NCI-H1694 treated with DMSO at 0.1 percent for 48 hours (cell line): ENCODE measurements around the gene SLC44A5.
"Not testable (repeated sequence)": the region's sequence is repeated elsewhere in the genome, so short reads cannot be mapped to it uniquely, and the experiment has no call there.

ENCODE experiments used
- DNase-seq: peaks from one replicate; lab custom pipeline; 2025; lab: John Stamatoyannopoulos, UW

SLC44A5 gene

DNA sequence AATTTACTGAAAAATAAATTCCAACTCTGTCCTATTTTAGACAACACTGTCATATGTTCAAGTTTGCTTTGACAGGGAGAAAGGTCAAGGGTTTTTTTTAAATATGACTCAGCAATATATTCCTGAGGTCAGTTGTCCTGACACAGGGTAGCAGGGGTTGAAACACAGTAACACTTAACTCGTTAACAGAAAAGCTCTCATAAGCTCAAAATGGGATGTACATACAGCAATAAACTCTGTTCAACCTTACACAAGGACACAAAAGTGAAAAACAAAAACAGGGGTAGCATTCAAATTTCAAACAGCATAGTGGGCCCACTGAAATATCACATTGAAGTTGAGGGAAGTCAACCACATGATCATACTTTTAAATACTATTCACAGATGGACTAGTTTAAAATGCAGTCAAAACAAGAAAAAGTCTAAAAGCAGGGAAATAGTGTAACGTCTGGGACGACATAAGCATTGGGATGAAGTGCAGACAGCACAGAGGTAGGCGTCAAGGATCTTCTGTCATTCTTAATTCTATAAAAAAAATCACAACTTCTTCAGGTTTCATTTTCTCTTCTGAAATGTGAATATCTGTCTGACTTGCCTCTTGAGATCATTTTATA is 89.9 kb downstream of the SLC44A5 start:
- no peak for DNase-seq

DNA sequence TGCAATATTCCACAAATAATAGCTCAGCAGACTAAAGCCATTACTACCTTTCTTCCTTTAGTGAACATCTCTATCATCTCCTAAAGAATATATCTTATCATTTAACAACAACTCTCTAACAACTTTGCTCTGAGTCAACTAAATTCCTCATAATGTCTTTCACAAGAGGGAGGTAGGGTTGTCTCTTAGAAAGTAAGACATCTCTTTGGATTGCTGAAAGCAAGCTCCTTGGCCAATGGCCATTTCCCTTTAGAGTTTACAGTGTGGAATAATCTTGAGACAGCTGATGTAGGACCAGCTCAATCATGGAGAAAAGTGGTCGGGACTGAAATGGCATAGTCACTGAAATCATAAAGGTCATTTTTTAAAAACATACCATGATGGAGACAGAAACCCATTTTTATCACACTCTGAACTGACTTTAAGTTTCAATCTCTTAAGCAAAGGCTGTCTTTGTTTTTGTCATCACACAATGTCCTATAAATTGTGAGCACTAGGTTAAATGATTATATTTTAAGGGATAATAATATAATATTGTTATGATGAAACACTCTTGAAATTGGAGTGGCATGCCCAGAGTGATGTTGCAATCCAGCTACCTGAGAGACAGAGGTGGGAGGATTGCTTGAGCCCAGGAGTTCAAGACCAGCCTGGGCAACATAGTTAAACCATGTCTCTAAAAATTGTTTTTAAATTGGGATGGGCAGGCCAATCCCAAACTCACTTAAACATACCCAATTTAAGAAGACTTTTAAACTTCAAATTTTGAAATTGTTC is 91.1 kb downstream of the SLC44A5 start:
- DNase-seq = no peak

DNA sequence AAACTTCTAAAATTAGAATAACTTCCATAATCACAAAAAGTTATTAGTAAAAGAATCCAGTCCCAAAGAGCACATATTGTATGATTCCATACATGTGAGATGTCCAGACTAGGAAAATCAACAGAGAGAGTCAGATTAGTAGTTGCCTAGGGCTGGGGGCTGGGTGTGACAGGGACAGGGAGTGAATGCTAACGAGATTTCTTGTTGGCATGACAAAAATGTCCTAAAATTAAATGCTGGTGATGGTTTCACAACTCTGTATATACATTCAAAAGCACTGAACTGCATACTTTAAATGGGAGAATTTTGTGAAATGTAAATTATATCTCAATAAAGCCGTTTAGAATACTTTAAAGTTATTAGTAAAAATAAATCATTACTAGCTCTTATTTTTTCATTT is 92.2 kb downstream of the SLC44A5 start:
- DNase-seq = no peak

DNA sequence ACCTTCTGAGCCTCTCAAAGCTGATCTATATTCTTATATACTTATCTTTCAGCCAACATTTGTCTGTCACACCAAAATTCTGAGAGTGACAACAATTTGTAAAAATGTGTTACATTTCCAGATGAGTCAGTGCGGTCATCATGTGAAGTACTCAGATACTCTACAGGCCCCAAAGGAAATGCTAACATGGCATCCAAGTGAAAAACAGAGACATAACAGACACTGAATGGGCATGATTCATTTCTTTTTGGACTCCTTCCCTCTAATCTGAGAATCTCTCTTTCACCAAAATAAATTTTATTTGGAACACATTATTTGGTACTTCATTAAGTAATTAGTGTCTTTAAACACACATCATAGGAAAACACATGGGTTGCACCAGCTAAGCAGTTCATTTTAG is 96.6 kb downstream of the SLC44A5 start:
- DNase-seq = no peak

DNA sequence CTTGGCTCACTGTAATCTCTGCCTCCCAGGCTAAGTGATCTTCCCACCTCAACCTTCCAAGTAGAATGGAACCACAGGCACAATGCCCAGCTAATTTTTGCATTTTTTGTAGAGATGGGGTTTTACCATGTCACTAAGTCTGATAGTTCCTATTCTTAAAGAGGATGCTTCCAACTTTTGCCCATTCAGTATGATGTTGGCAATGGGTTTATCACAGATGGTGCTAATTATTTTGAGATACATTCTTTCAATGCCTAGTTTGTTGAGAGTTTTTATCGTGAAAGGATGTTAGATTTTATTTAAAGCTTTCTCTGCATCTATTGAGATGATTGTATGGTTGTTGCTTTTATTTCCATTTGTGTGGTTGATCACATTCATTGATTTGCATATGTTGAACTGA is 103.9 kb downstream of the SLC44A5 start:
- no peak for DNase-seq

DNA sequence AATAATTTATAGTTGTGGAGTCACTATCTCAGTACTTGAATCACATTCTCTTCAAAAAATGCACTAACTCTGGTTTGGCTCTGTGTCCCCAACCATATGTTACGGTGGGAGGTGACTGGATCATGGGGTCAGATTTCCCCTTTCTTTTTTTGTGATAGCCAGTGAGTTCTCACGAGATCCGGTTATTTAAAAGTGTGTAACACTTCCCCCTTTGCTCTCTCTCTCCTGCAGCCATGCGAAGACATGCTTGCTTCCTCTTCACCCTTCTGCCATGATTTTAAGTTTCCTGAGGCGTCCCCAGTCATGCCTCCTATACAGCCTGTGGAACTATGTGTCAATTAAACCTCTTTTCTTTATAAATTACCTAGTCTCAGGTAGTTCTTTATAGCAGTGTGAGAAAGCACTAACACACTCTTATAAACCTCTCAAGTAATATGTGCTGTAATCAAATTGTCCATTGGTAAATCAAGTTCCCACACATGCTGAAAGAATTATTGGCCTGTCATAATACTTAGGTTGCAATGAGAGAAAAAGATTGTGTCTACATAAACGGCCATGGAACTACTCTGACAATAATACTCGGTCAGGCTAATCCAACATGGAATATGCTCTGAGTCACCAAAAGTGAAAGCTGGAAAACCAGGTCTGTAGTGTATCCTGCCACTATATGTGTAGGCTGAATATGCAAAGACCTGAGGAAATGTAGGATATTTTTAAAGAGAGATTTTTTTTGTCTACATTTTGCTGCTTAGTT is 107.5 kb downstream of the SLC44A5 start:
- no peak for DNase-seq

DNA sequence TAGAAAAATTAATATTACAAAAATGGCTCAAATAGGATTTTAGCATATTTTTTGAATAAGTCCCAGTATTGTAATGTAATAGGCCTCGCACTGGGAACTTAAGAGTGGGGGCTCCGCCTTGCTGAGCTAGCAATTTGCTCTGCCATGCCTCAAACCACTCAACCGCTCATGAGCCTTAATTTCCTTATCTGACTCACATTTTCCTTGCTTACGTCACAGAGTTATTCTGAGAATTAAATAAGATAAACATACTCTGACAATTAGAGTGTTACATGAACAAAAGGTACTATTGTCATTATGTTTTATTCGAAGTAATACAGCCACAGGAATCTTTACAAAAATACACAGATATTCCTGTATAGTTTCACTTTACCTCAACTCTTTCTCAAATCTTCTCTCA is 108.1 kb downstream of the SLC44A5 start:
- no peak for DNase-seq

DNA sequence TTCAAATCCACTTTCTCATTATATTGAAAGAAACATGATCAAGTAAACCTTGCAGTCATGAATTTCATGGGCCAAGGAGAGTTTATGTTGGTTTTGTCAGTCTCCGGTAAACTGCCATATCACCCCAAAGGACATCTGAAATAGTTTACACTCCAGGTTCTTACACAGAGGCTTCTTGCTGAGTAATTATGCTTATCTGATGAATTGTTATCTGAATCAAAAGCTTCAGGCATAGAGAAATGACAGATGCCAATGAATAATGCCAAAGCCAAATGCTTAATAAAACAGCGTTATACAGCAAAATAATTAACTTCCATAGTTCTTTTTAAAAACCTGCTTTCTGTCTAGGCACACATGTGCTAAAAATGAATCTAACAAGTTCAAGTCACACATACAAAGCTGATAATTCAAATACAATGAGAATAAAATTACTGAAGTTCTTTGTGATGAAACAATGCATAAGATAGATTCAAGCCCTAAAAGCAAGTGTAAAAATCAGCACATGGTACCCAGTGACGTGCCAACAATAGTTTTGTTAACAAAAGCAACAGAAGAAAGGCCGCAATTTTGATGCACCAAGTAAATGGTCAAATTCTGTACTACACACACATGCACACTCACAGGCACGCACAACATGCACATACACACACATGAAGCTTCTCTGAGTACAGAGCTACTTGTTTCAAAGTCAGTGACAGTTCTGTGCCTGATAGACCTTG is 109.2 kb downstream of the SLC44A5 start:
- no peak for DNase-seq

DNA sequence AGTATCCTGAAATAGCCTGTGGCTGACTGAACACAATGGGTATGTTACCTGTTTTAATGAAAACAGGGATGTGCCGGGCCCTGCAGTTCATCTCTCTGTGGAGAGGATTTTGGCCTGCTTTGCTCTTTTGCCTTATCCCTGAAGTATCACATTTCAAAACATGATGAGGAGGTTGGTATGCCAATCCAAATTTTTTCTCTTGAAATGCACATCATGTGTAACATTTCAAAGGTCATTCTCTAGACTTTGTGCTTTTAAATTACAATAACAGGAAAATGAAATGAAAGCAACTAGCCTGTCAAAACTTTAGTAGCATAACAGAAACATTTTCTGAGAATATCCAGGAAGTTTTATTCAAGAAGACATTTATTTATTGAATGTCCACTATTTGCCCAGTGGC is 118.9 kb downstream of the SLC44A5 start:
- DNase-seq = no peak

DNA sequence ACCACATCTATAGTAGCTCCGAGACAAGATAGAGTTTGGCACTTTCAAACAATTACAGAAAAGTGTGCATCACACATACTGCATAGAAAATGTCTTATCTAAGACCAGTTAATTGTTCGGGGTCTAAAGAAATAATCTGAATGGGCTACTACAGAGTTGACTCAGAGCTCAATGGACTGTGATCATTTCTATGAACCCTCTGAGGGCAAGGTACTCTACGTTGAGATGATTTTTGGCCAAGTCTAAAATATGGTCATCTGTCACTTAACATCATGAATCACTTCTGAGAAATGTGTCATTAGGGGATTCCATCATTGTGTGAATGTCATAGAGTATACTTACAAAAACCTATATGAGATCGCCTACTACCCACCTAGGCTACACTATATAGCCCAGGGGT is 123.5 kb downstream of the SLC44A5 start:
- no peak for DNase-seq

DNA sequence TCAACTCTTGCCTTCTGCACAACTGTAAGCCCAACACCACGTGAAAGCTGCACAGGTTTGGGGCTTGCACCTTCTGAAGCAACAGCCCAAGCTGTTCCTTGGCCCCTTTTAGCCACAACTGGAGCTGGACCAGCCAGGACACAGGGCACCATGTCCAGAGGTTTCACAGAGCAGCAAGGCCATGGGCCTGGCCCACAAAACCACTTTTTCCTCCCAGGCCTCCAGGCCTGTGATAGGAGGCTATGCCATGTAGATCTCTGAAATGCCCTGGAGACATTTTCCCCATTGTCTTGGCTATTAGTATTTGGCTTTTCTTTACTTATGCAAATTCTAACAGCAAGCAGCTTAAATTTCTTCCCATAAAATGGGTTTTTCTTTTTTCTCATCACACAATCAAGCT is 126.1 kb downstream of the SLC44A5 start:
- no peak for DNase-seq

DNA sequence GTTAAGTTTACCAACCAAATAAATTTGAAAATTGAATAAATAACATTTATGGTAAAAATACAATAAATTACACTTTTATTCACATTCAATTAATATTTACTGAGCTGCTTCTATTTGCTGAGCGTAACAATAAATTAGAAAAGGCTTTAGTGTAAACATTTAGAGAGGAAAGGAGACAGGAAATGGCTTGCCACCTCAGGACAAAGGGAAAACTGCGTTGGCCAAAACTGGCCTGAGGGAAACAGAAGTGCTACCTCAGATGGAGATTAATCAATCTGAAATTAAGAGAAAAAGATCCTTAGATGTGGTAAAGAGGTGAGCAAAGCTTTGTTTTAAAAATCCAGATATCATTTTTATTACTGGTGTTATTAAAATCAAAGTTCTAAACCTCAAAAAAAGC is 128.0 kb downstream of the SLC44A5 start:
- no peak for DNase-seq

DNA sequence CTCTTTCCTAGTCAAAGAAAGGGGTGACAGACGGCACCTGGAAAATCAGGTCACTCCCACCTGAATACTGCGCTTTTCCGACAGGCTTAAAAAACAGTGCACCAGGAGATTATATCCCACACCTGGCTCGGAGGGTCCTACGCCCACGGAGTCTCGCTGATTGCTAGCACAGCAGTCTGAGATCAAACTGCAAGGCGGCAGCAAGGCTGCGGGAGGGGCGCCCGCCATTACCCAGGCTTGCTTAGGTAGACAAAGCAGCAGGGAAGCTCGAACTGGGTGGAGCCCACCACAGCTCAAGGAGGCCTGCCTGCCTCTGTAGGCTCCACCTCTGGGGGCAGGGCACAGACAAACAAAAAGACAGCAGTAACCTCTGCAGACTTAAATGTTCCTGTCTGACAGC is 134.4 kb downstream of the SLC44A5 start:
- DNase-seq = not testable (repeated sequence)

DNA sequence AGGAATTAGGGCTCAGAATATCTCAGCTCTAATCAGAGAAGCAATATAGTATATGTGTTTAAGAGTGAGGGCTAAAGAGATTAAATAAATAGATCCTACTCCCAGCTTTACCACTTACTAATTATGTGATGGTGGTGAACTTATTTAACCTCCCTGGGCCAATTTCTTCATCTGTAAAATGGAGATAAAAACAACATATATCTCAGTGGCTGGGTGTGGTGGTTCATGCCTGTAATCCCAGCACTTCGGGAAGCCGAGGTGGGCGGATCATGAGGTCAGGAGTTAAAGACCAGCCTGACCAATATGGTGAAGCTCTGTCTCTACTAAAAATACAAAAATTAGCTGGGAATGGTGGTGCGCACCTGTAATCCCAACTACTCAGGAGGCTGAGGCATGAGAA is 135.2 kb downstream of the SLC44A5 start:
- no peak for DNase-seq

DNA sequence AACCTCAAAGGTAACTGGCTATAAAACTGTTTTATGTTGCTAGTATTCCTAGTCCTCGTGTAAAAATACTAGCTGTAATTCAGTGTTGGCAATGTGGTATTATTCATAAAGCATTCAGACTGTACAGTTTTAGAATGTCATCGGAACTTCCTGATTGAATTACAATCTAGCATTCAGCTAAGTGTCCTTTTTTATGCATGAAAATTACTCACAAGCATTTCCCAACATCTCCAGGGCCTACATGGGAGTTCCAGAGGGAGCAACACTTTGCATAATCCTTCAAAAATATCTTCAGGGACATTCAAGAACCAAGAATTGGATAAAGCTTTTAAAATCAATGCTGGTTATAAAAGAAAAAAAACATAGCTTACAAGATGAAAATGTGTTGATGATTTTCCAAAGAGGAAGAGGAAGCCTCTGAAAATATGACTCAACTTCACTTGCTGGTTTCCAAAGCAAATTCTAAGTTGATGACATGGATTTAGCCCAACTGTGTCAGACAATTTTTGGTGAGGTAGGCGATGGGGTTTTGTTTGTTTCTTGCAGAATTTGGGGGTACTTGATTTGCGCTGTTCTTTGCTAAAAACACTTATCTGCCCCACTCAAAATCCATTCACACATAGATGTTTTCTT is 137.8 kb downstream of the SLC44A5 start:
- no peak for DNase-seq

DNA sequence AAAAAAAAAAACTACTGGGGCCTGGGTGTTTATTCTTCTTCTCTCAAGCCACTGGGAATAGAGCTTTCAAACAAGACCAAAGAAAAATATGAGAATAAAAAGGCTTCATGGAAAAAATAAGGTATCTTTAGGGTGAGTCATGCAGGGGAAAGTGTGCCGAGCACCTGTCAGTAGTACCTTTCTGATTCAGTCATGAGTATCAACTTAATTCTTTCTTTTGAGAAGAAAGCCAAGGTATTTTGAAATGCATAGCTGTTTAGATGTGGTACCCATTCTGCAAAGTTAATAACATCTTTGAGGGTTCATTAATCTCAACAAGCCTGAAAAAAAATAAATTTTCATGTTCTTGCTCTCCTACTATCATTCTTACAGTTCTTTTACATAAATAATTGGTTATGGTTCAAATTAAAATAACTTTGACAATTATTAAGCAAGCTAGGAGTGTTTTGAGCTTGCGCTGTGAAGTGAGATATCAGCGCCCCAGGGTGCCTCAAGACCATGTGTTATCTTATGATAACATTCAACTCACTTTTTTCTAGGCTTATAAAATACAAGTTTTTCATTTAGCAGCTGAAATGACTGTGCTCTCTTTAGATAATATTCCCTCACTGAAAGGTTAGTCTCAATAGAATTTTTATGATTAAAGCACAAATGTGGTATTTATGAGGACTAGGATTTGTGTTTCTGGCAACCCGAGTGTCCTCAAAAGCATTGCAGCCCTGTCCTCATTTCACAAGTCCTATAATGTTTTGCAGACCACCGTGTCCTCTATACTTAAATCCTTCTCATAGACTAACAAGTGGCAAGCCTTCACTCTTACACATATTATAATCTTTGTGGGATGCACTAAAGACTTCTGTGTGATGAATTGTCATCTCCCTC is 138.6 kb downstream of the SLC44A5 start:
- no peak for DNase-seq

DNA sequence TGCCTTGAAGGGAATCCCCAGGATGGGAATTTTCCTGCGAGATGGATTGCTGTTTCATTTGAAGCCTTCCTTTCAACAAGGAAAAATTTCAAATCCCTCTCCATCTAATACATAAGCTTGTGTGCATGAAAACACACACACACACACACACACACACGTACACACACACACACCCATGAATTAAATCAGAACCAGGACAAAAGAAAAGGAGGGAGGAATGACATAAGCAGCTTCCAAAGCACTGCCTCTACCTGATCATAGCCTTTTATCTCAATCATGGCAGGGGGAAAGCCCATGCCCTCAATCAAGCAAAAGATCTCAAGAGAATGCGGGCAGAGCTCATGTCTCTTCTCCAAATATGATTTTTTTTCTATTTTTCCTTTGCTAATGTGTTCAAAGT is 139.7 kb downstream of the SLC44A5 start:
- DNase-seq = no peak

DNA sequence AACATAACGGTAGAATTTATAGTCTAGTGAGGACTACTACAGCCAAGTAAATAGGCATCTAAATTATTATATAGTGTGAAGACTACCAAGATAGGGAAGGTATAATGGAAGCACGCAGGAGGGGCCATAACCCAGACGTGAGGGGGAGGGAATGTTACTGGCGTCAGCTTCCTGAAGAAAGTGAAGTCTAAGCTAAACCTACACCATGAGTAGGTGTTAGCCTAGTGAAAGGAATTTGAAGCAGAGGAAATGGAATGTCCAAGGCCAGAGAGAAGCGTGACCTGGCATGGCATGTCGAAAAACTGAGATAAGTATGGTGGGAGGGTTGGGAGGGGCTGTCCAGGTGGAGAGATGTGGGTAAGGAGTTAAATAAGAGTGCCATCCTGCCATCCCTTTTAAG is 140.5 kb downstream of the SLC44A5 start:
- DNase-seq = no peak

DNA sequence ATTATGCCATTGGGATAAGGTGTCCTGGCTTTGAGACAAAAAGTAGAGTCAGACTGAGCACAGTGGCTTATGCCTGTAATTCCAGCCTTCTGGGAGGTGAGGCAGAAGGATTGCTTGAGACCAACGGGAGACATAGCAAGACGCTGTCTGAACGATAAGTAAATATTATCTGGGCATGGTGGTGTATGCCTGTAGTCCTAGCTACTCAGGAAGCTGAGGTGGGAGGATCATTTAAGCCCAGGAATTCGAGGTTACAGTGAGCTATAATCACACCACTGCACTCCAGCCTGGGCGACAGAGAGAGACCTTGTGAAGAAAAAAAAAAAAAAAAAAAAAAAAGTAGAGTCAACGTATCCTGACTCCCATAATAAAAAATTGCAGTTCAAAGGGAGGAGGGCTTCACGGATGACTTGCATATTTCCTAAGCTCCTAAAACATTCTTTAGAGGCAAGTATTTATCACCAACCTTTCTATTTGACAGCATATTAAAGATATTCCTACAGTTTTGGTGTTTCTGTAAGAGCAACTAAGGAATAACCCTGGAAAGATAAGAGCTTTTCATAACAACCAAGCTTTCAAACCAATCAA is 141.2 kb downstream of the SLC44A5 start:
- DNase-seq = no peak

DNA sequence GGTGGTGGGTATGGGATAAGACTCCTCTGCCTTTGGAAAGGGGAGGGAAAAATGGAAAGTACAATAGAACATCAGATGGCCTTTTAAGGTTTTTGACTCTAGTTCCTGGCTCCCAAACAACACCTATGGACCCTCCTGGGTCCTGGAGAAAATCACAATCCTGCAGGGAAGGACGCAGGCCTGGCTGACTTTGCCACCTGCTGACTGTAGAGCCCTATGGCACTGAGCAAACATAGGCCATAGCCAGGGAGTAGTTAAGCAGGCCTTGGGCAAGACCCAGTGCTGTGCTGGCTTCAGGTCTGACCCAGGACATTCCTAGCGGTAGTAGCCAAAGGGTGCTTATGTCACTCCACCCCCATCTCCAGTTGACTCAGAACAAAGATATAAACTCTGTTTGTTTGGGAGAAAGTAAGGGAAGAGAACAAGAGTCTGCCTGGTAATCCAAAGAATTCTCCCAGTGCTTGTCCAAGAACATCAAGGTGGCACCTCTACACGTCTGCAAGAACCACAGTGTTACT is 149.0 kb downstream of the SLC44A5 start:
- no peak for DNase-seq
